GM21529 (cell line): ENCODE data around the gene PEPD.

Experiments used
- ATAC-seq: cut with Tn5 transposase; IDR thresholded peaks from one replicate; pipeline ENCODE4 v1.9.1; 2021; ENCODE audit not compliant: unreplicated experiment

PEPD gene

DNA sequence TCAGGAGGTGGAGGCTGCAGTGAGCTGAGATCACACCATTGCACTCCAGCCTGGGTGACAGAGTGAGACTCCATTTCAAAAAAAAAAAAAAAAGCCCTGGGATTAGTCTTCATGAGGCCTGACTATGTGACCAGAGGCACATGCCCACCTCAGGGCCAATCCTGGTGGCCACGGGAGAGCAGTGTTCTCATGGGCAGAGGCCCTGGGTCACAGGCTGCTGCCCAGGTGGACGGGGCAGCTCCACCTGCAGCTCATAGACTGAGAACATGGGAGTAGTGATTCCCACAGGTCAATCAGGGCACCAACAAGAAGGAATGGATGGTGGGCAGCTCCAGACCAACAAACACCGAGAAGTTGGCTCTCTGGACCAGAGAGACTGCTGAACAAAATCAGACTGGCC lies 26.1 kb upstream of the PEPD start:
- ATAC-seq = no peak

DNA sequence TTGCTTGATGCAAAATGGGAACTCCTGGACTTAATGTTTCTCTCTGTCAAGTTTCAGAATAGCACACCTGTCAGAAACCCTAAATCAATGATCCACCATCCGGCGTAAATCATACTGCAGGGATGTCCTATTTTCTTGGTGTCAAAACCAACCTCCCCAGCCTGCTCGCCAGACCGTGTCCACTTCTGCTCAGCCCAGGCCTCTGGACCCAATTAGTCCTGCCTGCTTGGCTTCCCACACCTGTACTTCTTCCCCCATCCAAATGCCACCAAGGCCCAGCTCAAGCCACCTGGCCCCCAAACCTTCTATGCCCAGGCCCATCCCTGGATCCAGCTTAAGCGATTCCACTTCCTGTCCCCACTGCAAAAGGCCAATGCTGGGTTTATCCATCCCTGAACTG lies 25.1 kb upstream of the PEPD start:
- no peak for ATAC-seq

DNA sequence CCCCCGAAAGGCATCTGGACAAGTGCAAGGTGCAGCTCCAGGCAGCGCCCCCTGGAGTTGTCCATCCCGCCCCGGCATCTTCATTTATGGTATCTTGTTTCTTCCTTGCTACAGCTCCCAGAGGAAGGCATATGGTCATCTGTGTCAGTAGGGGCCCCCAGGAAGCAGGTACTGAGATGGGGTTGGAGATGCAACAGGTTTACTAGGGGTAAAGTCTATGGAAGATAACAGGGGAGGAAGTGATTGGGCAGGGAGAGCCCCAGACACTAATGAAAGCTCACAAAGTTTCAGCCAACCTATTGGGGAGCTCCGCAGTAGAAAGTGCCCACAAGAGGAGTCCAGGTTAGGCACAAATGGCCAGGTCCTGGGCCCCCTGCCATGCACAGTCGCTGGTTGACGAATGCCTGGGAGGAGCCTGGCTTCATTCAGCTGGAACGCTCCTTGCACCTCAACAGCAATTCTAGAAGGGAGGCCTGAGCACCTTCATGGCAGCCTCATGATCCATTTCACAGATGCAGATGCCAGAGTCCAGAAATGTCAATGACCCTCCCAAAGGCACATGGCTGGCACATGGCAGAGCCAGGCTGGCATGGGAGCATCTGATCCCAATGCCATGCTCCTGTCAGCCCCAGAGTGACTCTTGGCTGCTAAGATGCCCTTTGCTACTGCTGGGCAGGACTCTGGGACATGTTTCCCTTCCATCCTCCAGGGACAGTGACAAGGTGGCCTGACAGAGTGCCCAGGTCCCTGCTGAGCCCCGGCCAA lies 23.8 kb upstream of the PEPD start:
- no peak for ATAC-seq

DNA sequence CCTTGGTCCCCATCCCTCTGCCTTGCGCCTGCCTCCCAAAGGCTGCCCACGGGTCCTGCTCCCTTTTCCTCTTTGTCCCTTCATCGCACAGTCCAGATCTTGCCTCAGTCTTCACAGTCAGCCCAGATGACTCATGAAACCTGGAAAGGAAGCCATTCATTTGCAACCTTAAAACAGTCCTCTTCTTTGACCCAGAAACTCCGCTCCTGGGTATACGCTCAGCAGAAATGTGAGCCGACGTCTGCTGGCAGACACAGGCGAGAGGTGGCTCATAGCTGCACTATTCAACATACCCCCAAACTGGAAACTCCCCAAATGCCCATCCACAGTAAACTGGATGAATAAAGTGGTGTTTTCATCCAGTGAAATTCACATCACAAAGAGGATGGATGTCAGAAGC lies 13.6 kb upstream of the PEPD start:
- no peak for ATAC-seq

DNA sequence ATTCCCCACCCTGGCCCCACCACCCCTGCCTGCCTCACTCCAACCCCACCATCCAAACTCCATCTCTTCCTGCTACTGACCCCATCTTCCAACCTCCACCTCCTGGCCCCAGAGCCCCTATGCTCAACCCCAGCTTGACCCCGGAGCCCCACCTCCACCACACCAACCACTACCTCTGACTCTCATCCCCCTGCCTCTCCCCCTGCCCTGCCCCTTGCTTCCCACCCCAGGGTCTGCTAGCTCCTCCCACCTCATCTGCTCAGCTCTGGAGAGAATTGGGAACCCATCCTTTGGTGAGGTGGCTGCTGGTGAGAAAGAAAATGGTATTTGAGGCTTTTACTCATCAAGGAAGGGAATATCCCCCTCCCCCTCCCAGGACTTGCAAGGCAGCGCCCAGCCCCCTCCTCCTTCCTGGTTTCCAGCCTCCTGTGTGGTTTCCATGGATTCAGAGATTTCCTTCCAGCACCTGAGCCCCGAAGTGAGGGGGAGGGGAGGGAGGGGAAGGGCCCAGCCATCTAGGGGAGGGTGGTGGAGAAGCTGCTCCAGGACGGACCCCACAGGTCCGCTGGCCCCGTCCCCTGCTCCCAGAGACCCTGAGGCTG lies 11.4 kb upstream of the PEPD start:
- no peak for ATAC-seq

DNA sequence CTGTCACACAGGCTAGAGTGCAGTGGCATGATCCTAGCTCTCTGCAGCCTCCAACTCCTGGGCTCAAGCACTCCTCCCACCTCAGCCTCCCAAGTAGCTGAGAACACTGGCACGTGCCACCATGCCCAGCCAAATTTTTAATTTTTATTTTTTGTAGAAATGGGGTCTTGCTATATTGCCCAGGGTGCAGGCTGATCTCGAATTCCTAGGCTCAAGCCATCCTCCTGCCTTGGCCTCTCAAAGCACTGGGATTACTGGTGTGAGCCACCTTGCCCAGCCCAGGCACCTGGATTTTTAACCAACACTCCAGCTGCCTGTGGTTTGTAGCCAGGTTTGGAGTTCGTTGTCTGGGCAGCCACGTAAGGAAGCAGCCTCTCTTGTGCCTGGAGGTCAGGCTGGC lies 9.3 kb upstream of the PEPD start:
- ATAC-seq = no peak

DNA sequence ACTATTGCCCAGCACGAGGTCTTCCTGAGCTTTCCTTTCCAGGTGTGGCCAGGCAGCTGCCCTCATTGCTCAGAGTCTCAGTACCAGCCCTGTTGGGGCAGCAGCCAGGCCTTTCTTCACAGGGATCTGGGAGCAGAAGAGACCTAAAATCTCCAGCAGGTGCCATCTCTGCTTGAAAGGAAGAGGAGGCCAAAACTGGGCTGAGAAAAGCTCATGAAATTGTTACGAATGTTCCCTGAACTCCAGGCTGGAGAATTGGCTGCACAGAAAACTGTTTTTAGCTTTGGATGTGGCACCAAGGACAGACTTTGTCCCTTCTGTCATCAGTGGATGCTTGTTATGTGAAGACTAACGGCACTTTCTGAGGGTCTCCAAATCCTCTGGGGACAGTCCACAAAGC lies 8.7 kb upstream of the PEPD start:
- ATAC-seq = no peak

DNA sequence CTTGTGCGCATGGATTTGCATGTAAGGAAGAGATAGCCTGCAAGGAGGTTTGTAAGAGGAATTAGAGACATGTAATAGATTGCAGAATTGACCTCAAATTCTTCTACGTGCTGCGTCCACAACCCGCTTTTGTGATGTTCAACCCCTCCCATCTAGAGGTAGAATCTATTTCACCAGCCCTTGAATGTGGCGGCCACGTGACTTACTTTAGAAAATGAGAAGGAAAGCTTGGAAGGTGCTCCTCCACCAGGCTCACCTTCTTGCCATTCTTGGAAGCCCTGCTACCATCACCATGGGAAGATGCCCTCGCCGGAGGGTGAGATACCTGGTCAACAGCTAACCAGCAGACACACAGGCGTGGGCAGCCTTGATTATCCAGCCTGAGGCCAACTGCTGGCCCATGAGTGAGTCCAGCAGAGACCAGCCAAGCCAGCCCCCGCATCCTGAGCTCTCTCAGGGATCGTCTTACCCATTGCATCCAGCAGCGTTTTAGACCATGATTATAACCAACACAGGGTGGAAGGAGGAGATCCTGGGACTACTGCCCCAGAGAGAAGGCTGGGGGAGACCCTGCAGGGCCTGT lies 7.6 kb upstream of the PEPD start:
- no peak for ATAC-seq

DNA sequence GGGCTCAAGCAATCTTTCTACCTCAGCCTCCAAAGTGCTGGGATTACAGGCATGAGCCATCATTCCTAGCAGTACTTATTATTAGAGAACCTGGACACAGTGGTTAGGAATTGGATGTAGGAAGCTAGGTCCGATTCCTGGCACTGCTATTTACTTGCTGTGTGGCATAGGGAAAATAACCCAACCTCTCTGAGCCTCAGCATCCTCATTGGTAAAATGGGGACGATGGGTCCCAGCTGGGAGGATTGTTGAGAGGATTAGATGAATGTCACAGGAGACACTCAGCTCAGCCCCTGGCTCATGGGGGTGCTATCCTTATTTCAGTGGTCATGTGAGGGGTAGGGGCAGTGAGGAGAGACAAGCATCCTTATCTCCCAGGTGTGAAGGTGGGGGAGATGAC lies 6.8 kb upstream of the PEPD start:
- ATAC-seq = no peak

DNA sequence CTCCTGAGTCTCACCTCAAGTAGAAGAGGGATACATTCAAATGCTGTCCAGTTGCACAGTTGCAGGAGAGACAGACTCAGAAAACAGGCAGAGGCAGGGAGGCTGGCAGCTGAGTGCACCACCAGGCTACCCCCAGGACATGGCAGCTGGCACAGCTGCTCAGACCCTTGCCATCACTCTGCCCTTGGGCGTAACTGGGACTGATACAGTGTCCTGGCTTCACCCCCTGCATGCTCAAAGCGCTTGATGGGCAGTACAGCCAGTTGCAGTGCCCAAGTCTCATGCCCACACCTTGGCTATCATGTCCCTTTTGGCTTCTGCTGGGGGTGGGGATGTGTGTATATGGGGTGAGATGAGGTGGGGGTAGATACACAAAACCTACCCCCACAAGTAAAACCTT lies 5.5 kb upstream of the PEPD start:
- ATAC-seq = no peak

DNA sequence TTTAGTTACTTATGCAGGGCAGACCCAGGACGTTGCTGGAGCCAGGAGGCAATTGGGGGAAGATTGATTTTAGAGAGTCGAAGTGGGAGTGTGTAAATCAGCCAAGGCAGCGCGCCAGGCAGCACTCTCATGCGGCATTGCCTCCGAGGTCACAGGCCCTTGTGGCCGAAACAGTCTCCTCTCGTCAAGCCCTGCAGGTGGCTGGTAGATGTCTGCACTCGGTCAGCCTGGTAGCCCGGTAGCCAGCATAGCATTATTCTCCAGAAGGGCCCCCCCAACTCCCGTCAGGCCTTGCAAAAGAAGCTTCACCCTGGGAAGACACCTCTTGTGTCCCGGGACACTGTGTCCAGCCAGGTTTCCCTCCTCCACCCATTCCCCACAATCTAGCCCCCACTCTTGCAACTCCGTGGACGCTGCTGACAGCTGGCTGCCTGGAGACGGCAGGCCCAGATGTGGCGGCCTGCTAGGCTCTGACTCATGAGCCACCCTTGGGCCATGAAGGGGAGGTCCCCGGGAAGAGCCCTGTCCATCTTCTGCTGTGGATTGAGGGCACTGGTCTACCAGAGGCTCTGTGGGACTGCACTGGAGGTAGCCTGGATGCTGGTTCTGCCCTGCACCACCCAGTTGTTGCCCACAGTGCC lies 2.6 kb upstream of the PEPD start:
- ATAC-seq = no peak

DNA sequence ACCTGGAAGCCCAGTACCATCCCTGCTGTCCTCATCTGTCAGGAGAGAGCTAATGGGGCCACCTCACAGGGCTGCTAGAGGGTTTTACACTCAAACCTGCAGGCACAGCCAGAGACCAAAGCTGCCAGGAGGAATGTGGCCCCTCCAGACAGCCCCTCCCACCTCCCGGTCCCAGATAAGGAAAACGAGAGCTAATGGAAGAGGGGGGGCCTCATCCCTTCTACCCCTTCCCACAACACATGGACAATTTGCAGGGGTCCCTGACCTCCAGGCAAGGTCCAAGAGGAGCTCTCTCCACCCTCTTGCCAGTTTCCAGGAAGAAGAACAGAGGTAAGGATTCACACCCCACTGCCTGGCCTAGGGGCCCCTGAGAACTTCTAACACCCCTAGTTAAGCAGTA lies 1.6 kb upstream of the PEPD start:
- no peak for ATAC-seq

DNA sequence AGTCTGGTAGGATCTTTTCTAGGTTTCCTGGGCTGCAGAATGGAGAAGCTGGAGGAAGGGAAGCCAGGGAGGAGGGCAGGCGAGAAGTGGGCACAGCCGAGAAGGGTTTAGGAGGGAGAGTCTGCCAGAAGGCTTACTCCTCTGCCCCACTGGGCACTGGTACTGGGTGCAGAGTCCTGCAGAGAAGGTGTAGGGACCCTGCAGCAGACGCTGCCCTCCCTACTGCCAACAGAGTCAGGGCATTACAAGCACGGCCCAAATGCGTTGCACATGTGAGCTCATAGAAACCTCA lies 726 bp upstream of the PEPD start:
- no peak for ATAC-seq

DNA sequence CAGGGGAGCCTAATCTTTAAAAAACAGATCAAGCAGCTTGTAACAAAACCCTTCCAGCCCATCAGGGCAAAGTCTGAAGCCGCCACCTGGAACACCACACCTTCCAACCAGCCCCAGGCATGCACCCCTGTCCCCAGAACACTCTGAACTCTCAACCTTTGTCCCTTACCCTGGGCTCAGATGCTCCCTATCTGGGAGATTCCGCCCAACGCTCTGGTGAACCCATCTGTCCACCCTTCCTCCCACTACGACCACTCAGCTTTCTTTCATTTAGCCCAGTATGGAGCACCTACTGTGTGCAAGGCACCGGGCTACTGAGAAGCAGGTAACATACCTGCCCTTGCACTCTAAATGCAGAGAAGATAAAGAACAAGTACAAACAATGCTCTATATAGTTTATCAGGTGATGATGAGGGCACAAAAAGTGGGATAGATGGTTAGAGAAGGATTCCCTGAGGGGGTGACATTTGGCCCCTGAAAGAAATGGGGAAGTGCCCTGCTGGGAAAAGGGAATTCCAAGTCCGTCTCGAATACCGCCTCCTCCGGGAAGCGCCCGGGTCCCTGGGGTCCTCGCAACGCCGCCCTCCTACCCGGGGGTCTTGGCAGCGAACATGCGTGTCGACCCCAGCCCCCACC lies 629 bp downstream of the PEPD start:
- no peak for ATAC-seq

DNA sequence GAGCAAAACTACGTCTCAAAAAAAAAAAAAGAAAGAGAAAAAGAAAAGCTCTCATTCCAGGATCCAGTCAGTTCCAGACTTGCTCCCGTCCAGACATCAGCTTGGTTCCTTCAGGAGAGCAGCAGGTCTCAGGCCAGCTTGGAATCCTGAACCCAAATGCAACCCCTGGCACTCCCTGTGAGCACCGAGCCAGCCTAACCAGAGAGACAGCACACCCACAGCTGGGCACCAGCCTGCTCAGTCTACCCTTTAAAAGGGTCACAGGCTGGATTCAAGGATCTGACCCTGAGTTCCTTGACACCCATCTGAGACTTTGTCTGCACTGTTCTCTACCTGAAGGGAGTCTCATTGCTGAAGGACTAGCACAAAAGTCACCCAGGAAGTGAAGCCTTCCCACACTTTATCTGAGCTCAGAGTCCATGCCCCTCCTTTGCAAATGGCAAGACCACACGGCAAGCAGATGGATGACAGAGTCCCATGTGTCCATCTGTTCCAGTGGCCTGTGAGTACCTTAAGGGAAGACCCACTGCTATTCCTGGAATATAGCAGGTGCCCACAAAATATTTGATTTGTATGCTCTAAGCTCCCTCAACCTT lies 1.4 kb downstream of the PEPD start:
- no peak for ATAC-seq

DNA sequence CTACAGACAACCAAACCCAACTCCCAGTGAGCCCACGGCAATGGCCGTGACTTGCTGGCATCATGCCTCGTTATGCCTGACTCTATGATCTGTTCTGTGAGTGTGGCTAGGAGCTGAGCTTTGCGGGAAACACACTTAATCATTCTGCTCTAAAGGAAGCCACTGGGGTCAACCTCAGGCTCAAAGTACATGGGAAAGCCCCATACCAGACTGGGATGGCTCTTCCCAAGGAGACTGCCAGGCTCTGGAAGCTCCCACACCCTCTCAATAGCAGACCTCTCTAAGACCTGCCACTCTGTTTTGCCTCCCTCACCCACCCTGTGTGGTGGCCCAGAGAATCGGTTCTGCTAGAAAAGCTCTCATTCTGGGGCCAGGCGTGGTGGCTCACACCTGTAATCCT lies 2.2 kb downstream of the PEPD start:
- no peak for ATAC-seq

DNA sequence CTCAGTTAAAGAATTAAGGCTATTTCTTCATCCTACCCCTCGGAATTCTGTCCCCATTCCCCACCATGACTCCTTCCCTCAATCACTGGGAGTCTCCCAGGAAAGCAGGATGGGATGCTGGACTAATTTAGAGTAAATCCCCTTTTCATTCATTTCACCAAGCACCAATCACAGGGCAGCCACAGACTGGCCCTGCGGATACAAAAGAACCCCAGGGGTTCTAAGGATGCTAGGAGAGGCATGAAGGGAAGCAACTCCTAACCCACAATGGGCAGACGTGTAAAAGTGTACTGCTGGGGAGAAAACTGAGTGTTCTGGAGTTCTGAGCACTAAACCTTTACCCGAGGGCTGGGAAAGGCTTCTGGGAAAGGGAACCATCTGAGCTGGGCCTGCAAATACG lies 3.0 kb downstream of the PEPD start:
- no peak for ATAC-seq

DNA sequence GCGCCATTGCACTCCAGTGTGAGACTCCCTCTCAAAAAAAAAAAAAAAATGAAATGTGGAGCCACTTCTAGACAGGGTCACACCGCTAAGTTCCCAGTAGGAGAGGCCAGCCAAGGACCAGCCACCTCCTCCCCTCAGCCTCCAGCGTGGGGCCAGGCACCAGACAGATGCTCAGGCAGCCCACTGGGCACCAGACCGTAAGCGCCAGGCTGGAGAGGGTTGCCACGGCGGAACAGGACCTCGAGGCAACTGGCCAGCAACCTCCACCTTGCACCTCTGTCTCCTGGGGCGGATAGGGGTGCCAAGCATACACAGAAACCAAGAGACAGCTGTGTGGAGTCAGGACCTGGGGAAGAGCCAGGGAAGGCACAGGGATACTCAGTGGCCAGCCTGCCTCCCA lies 3.7 kb downstream of the PEPD start:
- ATAC-seq = no peak

DNA sequence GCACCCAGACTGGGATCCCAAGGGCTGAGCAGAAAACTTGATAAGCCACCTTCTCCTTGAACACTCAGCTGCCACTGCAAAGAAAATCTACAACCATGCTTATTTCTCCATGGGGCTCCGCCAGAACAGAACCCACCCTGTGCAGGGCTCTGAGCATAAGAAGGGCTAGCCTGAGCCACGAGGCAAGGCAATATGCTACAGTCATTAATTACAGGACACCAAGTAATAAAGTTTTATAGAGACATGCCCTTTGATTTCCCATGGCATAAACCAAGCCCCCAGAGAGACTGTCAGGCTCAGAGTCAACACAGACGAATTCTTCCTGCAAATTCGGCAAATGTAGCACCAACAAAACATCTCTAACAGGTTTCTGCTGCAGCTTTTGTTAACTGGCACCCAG lies 5.7 kb downstream of the PEPD start:
- ATAC-seq = no peak

DNA sequence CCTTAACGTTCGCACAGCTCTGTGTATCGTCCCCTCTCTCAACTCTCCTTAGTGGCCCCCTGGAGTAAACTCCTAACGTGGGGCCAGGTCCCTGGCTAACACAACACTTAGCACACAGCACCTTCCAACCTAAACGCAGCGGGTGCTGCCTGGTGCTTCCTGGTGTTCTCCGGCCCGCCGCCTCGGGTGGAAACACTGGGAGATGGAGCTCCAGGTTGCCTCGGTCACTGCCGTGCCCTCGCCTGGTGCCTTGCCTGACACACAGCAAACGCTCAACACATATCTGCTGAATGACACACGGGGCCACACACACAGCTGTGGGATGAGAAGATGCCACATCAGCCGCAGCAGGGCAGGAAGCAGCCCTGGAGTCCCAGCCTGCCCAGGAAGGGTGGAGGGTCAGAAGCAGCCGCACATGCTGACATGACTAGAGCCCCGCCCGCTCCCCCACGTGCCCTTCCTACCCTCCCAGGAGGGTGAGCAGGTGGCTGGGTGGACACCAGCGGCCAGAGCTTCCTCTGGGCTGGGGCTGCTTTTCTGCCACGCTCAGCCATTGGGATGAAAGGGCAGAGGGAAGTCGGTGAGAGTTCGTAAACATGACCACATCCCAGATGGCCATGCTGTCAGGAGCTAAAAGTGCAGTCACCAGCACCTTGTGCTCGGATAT lies 6.6 kb downstream of the PEPD start:
- ATAC-seq = no peak

DNA sequence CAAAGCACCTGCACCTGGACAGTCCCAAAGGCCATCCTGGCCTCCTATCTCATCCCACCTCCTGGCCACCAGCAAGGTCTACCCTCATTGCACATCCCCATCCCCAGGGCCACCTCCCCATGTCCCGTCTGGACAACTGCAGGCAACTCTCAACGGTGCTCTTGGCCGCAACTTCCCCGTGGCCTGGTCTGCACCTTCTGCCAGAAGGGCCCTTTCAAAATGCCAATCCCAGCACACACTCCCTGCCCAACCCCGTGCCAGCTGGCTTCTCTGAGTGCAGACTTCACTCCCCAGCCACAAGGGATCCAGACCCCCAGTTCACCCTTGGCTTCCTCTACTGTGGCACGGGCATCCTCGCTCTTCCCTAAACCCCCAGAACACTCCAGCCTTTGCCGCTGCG lies 8.2 kb downstream of the PEPD start:
- no peak for ATAC-seq
